ENCODE results near the gene PROX2.

Gene PROX2

DNA sequence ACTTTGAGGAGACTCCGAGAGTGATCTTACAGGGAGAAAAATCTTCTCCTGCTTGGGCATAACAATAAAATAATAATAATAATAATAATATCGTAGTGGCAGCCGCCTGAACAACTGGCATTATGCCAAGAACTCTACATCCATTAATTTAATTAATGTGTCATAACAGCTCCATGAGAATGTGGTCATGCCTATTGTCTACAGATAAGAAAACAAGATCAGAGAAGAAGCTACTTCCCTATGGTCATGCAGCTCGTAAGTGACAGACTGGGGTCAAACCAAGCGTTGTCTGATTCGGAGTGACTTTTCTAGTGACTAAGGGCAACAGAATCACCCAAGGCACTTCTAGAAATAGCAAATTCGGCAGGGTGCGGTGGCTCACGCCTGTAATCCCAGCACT, 11.7 kb downstream of the PROX2 start:
- TF ChIP-seq, protein P1, sequence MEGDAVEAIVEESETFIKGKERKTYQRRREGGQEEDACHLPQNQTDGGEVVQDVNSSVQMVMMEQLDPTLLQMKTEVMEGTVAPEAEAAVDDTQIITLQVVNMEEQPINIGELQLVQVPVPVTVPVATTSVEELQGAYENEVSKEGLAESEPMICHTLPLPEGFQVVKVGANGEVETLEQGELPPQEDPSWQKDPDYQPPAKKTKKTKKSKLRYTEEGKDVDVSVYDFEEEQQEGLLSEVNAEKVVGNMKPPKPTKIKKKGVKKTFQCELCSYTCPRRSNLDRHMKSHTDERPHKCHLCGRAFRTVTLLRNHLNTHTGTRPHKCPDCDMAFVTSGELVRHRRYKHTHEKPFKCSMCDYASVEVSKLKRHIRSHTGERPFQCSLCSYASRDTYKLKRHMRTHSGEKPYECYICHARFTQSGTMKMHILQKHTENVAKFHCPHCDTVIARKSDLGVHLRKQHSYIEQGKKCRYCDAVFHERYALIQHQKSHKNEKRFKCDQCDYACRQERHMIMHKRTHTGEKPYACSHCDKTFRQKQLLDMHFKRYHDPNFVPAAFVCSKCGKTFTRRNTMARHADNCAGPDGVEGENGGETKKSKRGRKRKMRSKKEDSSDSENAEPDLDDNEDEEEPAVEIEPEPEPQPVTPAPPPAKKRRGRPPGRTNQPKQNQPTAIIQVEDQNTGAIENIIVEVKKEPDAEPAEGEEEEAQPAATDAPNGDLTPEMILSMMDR (IDR thresholded peaks at IDR 0.05; ENCODE audit: control insufficient read depth, insufficient read depth, low read depth, low read length, missing control alignments): no peak
- no peak for DNase-seq (ENCODE audit: low read depth)
- H3K4me3 ChIP-seq (ENCODE audit: control insufficient read depth, low read depth, low read length): no peak overlapping the region

DNA sequence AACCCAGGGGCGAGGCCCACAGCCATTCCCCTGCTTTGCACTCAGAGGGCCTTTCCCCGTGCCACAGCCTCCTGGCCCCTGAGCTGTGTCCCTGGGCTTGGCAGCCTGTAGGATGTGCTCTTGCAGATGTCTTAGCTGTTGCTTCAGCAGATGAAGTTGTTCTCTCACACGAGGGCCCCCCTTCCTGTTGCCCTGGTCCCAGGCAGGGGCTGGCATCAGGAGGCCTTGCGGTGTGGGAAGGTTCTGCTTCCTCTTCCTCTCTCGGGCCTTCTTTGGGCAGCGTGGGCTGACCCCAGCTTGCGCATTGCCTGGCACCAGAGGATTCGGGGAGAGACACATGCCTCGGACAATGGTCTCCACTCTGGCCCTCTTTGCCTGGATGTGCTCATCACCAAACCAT, 12.7 kb downstream of the PROX2 start:
- no peak for DNase-seq (ENCODE audit: low read depth)
- TF ChIP-seq, protein P1 (IDR thresholded peaks at IDR 0.05; ENCODE audit: control insufficient read depth, insufficient read depth, low read depth, low read length, missing control alignments): no peak
- no peak overlapping the region for H3K4me3 ChIP-seq (ENCODE audit: control insufficient read depth, low read depth, low read length)

DNA sequence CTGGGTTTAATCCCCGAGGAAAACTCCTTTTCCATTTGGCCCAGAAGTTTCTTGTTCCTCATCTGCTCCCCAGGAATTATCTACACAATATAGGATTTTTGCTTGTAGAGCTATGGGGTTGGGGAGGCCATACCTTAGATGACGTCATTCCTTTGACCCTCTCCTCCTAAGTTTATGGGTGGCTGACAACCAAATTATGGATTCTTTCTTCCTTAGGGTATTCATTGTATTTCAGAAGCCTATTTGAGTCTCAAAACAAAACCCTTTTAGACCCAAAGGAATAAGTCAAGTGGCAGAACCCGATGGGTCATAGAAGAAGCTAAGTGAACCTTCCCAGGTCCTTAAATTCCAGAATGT, 14.2 kb downstream of the PROX2 start:
- DNase-seq (ENCODE audit: low read depth): no peak
- no peak overlapping the region for H3K4me3 ChIP-seq (ENCODE audit: control insufficient read depth, low read depth, low read length)
- TF ChIP-seq, protein P1 (IDR thresholded peaks at IDR 0.05; ENCODE audit: control insufficient read depth, insufficient read depth, low read depth, low read length, missing control alignments): no peak

DNA sequence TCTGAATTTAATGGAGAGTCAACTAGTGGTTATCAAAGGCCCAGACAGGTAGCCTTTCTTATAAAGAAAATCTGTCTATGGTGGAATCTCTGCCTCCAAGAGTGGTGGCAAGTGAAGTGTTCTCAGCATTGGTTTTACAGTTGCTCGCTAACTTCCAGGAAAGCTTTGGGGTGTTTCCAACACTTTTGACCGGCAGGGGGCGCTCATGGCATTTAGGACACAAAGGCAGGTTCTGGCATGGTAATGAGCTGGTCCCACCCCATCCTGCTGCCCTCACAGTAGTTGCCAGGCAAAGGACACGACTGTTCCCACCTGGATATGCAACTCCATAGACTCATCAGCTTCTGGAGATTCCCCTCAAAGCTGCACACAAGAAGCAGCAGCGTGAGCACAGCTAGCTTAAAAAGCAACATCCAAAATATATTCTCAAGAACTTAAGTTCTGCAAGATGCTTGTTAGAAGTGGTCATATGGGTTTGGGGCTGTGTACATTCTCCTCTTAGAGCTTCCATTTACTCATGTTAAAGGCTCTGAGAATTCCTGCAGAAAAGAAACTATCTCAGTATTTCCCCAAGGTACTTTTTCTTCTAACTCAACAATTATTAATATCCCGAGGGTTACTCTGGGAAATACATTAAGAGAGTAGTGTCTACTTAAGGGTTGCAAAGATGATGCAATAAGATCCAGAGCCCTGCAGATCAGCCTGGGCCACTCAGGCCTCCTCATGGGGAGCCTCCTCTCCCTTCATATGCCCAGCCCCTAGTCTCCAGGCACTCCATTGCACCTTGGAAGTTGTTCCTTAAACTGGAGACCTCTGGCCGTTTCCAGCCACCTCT, 14.8 kb downstream of the PROX2 start:
- TF ChIP-seq, protein P1 (IDR thresholded peaks at IDR 0.05; ENCODE audit: control insufficient read depth, insufficient read depth, low read depth, low read length, missing control alignments): peak; percentile 84
- no peak overlapping the region for H3K4me3 ChIP-seq (ENCODE audit: control insufficient read depth, low read depth, low read length)
- DNase-seq (ENCODE audit: low read depth): no peak

DNA sequence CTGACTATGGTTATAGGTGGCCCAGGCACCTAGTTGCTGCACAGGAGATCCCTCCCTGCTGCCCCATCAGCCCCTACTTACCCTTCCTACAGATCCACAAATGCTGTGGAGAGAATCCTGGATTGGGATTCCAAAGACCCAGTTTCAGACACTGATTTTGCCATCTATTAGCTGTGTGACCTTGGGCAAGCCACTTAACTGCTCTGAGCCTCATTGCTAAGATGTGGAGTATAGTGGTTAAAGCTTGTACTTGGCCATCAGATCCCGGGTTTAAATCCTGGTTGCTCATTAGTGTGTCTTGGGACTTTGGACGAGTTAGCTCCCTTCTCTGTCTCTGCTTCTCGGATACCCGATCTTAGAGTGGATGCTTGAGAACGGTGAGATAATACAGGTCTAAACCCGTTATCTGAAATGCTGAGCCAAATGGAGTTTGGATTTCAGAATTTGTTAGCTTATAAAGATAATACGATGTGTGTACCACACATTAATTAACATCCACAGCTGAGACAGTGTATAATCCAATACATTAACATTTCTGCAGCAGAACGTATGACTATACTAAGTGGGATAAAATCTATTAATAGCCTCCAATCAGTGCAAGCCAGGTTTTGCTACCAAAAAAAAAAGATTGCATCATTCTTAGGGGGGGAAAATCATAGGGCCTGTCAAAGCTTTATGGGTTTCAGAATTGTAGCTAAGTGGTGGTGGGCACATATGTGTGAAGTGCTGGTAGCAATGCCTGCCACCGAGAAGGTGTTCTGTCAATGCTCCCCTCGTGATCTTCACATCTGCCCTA, 16.0 kb downstream of the PROX2 start:
- TF ChIP-seq, protein P1 (IDR thresholded peaks at IDR 0.05; ENCODE audit: control insufficient read depth, insufficient read depth, low read depth, low read length, missing control alignments): no peak
- no peak for DNase-seq (ENCODE audit: low read depth)
- H3K4me3 ChIP-seq (ENCODE audit: control insufficient read depth, low read depth, low read length): no peak overlapping the region

DNA sequence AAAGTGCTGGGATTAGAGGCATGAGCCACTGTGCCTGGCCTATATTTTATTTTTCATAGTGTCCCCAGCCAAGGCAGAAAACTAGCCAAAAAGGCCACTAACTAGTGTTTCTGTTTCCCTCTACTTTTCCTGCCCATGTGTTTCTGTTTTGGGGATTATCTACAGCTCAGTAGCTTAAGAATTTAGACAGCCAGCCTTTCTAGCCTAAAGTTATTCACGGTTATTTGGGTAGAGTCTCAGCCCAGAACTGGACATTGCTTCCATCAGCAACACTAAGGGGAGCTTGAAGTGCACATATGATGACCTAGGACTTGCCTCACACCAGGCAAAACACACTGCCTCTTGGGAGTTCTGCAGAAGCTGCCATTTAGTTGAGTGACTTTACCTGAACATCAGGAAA, 17.9 kb downstream of the PROX2 start:
- no peak for DNase-seq (ENCODE audit: low read depth)
- TF ChIP-seq, protein P1 (IDR thresholded peaks at IDR 0.05; ENCODE audit: control insufficient read depth, insufficient read depth, low read depth, low read length, missing control alignments): no peak
- no peak overlapping the region for H3K4me3 ChIP-seq (ENCODE audit: control insufficient read depth, low read depth, low read length)
